Mesothelial cell of epicardium (in vitro differentiated cells): ENCODE results near the gene KRTAP5-5. TPM values are rescaled to one million over a fixed set of nuclear protein-coding genes. Genes with fewer than 3 reads are reported as not detected.

Source experiments
- DNase-seq, 2 experiments: peaks; one replicate each; pipeline ENCODE4 v3.0.0; 2021; ENCODE audit warnings: low spot score in 2 of 2; ENCODE audit not compliant: unreplicated experiment in 2 of 2
- H3K27ac Mint-ChIP-seq: 2 replicates; pipeline ENCODE4 v1.8.0; 2021; ENCODE audit warnings: mixed read lengths
- H3K27me3 Mint-ChIP-seq: 2 replicates; pipeline ENCODE4 v1.8.0; 2021; ENCODE audit warnings: low read depth, mixed read lengths
- H3K36me3 Mint-ChIP-seq: 2 replicates; pipeline ENCODE4 v1.8.0; 2021; ENCODE audit warnings: mixed read lengths
- H3K4me1 Mint-ChIP-seq: 2 replicates; pipeline ENCODE4 v1.8.0; 2021; ENCODE audit warnings: mixed read lengths
- H3K4me3 Mint-ChIP-seq: 2 replicates; pipeline ENCODE4 v1.8.0; 2021; ENCODE audit warnings: mild to moderate bottlenecking, moderate library complexity, mixed read lengths
- H3K9me3 Mint-ChIP-seq: 2 replicates; pipeline ENCODE4 v1.8.0; 2021; ENCODE audit warnings: mixed read lengths
- CTCF ChIP-seq: fragments of 200-600 bp; sonication (generic); IDR thresholded peaks from one replicate; pipeline ENCODE4 v1.5.0; 2021; ENCODE audit warnings: antibody characterized with exemption; ENCODE audit not compliant: unreplicated experiment
- total RNA-seq: library from RNA; stranded (reverse); gene quantifications from 3 replicates; pipeline ENCODE4 v1.2.1, GENCODE V29; 2021

Gene KRTAP5-5
- total RNA-seq, 1 donor from 2014 or later, result not detected

- DNase-seq, result no peak
- Mint-ChIP-seq H3K9me3 (no peaks in the 10 kb centered on the region), H3K27ac (no peak overlapping the region), H3K36me3 (no peaks in the 10 kb centered on the region), H3K27me3 (peaks cover 47% of the 10 kb centered on the region), H3K4me3 (no peak overlapping the region), H3K4me1 (no peaks in the 10 kb centered on the region)
- no peak for TF ChIP-seq CTCF
Measured at GRCh38 chr11:1639666-1640065, 10.1 kb downstream of the KRTAP5-5 start.

GRCh38 chr11:1640076-1640946, 10.7 kb downstream of the KRTAP5-5 start:
- H3K27ac Mint-ChIP-seq, result no peak overlapping the region

GRCh38 chr11:1641096-1641495, 11.5 kb downstream of the KRTAP5-5 start:
- TF ChIP-seq CTCF, result no peak
- no peak overlapping the region for H3K27ac Mint-ChIP-seq
- H3K36me3 Mint-ChIP-seq, result no peaks in the 10 kb centered on the region
- H3K9me3 Mint-ChIP-seq, result no peaks in the 10 kb centered on the region
- no peak overlapping the region for H3K4me3 Mint-ChIP-seq
- DNase-seq, result no peak
- H3K27me3 Mint-ChIP-seq, result peaks cover 43% of the 10 kb centered on the region
- H3K4me1 Mint-ChIP-seq, result no peaks in the 10 kb centered on the region

More at GRCh38 chr11:1640076-1640946, 10.7 kb downstream of the KRTAP5-5 start:
- peak; percentile 83 for TF ChIP-seq CTCF
- Mint-ChIP-seq H3K36me3 (no peaks in the 10 kb centered on the region), H3K4me1 (no peaks in the 10 kb centered on the region), H3K27me3 (peaks cover 45% of the 10 kb centered on the region), H3K9me3 (no peaks in the 10 kb centered on the region), H3K4me3 (no peak overlapping the region)
- DNase-seq, result peak in 1 of 2 experiments; percentile 63

GRCh38 chr11:1642288-1643145, 12.9 kb downstream of the KRTAP5-5 start:
- no peak overlapping the region for H3K4me3 Mint-ChIP-seq
- no peak for DNase-seq
- H3K27ac Mint-ChIP-seq, result no peak overlapping the region
- no peaks in the 10 kb centered on the region for H3K9me3 Mint-ChIP-seq
- no peaks in the 10 kb centered on the region for H3K36me3 Mint-ChIP-seq
- no peak for TF ChIP-seq CTCF
- no peaks in the 10 kb centered on the region for H3K4me1 Mint-ChIP-seq
- H3K27me3 Mint-ChIP-seq, result peaks cover 38% of the 10 kb centered on the region

- Mint-ChIP-seq H3K4me1 (no peaks in the 10 kb centered on the region), H3K36me3 (no peaks in the 10 kb centered on the region), H3K27ac (no peak overlapping the region), H3K4me3 (no peak overlapping the region), H3K27me3 (peaks cover 39% of the 10 kb centered on the region), H3K9me3 (no peaks in the 10 kb centered on the region)
- no peak for TF ChIP-seq CTCF
- no peak for DNase-seq
Measured at GRCh38 chr11:1643146-1643690, 13.6 kb downstream of the KRTAP5-5 start.
